Transverse colon (tissue), 4 donors: ENCODE measurements around the gene AKT1S1.

Experiments
- EP300 ChIP-seq: sonication (generic); formaldehyde crosslinking; IDR thresholded peaks from one replicate; pipeline ENCODE4 v1.6.1; 2017; ENCODE audit warnings: antibody characterized with exemption, low read depth
- POLR2A ChIP-seq: fragments of 450-650 bp; IDR thresholded peaks from one replicate; pipeline ENCODE4 v1.6.1; 2016; ENCODE audit warnings: antibody characterized with exemption, mild to moderate bottlenecking, moderate library complexity
- POLR2AphosphoS5 ChIP-seq, 3 donors: sonication (generic); formaldehyde crosslinking; IDR thresholded peaks; one replicate each; pipeline ENCODE4 v1.6.1; 2016; ENCODE audit warnings: antibody characterized with exemption in 3 of 3
- TF ChIP-seq, protein P1 (sequence below), 5 experiments: fragments of 200-600 bp in 3 of 5; fragments of 450-650 bp in 2 of 5; sonication (generic) in 3 of 5; IDR thresholded peaks; 1 replicate in 2 of 5; 2 replicates in 3 of 5; pipeline ENCODE4 v1.5.1; 2016 to 2017; ENCODE audit warnings: antibody characterized with exemption in 5 of 5, inconsistent platforms in 3 of 5, mild to moderate bottlenecking in 2 of 5, moderate library complexity in 1 of 5

DNA sequence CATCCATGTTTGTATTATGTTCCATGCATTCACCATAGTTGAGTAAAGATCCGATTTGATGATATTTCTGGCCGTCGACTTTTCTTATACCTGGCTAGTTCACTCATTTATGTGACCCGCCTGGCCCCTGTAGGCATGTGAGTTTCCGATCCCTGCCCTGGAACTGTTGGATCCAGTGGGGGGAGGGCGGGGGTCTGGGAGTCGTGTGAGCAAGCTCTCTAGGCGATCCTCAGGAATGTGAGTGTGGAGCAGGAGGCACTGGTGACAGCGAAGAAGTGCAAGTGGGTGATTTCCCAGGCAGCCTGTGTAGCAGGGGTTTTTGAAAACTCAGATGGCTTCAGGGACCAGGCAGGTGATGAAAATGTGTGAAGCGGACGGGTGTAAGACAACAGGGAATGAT lies 36.8 kb downstream of the AKT1S1 start:
- TF ChIP-seq, protein P1, sequence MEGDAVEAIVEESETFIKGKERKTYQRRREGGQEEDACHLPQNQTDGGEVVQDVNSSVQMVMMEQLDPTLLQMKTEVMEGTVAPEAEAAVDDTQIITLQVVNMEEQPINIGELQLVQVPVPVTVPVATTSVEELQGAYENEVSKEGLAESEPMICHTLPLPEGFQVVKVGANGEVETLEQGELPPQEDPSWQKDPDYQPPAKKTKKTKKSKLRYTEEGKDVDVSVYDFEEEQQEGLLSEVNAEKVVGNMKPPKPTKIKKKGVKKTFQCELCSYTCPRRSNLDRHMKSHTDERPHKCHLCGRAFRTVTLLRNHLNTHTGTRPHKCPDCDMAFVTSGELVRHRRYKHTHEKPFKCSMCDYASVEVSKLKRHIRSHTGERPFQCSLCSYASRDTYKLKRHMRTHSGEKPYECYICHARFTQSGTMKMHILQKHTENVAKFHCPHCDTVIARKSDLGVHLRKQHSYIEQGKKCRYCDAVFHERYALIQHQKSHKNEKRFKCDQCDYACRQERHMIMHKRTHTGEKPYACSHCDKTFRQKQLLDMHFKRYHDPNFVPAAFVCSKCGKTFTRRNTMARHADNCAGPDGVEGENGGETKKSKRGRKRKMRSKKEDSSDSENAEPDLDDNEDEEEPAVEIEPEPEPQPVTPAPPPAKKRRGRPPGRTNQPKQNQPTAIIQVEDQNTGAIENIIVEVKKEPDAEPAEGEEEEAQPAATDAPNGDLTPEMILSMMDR (IDR thresholded peaks at IDR 0.05): no peak
- TF ChIP-seq POLR2A: no peak
- TF ChIP-seq POLR2AphosphoS5 (IDR thresholded peaks at IDR 0.05): no peak
- TF ChIP-seq EP300: no peak
